Smooth muscle cell (in vitro differentiated cells): Measurements from ENCODE around the gene RNU7-1. TPM values are rescaled to one million over a fixed set of nuclear protein-coding genes. Genes with fewer than 3 reads are reported as not detected.

Experiments
- DNase-seq: peaks from one replicate; lab custom pipeline; 2025; ENCODE audit not compliant: unreplicated experiment; lab: John Stamatoyannopoulos, UW
- H2AFZ ChIP-seq: fragments of 200-600 bp; sonication (generic); 2 replicates; pipeline ENCODE4 v1.6.0; 2016; ENCODE audit warnings: antibody characterized with exemption, low read depth, mild to moderate bottlenecking
- H3F3A ChIP-seq: fragments of 200-600 bp; sonication (generic); 2 replicates; pipeline ENCODE4 v1.6.0; 2017; ENCODE audit warnings: antibody characterized with exemption, low read depth
- H3K27ac ChIP-seq: fragments of 200-600 bp; sonication (generic); 2 replicates; pipeline ENCODE4 v1.5.1; 2016; ENCODE audit warnings: low read depth, mild to moderate bottlenecking
- H3K27me3 ChIP-seq: fragments of 200-600 bp; sonication (generic); 2 replicates; pipeline ENCODE4 v1.6.1; 2016; ENCODE audit warnings: low read depth, mild to moderate bottlenecking
- H3K36me3 ChIP-seq: fragments of 200-600 bp; sonication (generic); 2 replicates; pipeline ENCODE4 v1.5.1; 2016; ENCODE audit warnings: low read depth
- H3K4me1 ChIP-seq: fragments of 200-600 bp; sonication (generic); 2 replicates; pipeline ENCODE4 v1.5.1; 2016; ENCODE audit warnings: low read depth
- H3K4me2 ChIP-seq: fragments of 200-600 bp; sonication (generic); 2 replicates; pipeline ENCODE4 v1.6.0; 2016; ENCODE audit warnings: mild to moderate bottlenecking
- H3K4me3 ChIP-seq: fragments of 200-600 bp; sonication (generic); 2 replicates; pipeline ENCODE4 v1.5.1; 2016; ENCODE audit warnings: mild to moderate bottlenecking
- H3K79me2 ChIP-seq: fragments of 200-600 bp; sonication (generic); 2 replicates; pipeline ENCODE4 v1.6.0; 2016; ENCODE audit warnings: low read depth, mild to moderate bottlenecking
- H3K9ac ChIP-seq: fragments of 200-600 bp; sonication (generic); 2 replicates; pipeline ENCODE4 v1.6.0; 2016; ENCODE audit warnings: low read depth
- H3K9me3 ChIP-seq: fragments of 200-600 bp; sonication (generic); replicated peaks from 2 replicates; pipeline ENCODE4 v1.5.1; 2016; ENCODE audit warnings: low read depth
- H4K20me1 ChIP-seq: fragments of 200-600 bp; sonication (generic); 2 replicates; pipeline ENCODE4 v1.6.0; 2016; ENCODE audit warnings: low read depth
- WGBS: methylation state at CpG from one replicate; pipeline ENCODE4 v1.1.7; 2016; ENCODE audit warnings: low lambda C conversion rate; 5-methylcytosine and 5-hydroxymethylcytosine counted together
- polyA plus RNA-seq: library from polyadenylated mRNA; unstranded; fragments of >200 nt; fragmentation: Nextera tagmentation; extraction: Ambion mirVana; gene quantifications from 2 replicates; pipeline ENCODE4 v1.2.1, GENCODE V29; 2016
- total RNA-seq: library from RNA; depleted of rRNA; stranded (reverse); fragments of >200 nt; gene quantifications from 2 replicates; pipeline ENCODE4 v1.2.3, GENCODE V29; 2014
- TF ChIP-seq, protein P1 (sequence below): fragments of 200-600 bp; sonication (generic); IDR thresholded peaks from 2 replicates; pipeline ENCODE4 v1.5.1; 2017; ENCODE audit warnings: borderline replicate concordance, mild to moderate bottlenecking, antibody characterized with exemption; ENCODE audit not compliant: insufficient read depth, poor library complexity, severe bottlenecking

Gene RNU7-1
- total RNA-seq: not detected in 2 replicates
- not detected in 2 replicates for polyA plus RNA-seq

DNA sequence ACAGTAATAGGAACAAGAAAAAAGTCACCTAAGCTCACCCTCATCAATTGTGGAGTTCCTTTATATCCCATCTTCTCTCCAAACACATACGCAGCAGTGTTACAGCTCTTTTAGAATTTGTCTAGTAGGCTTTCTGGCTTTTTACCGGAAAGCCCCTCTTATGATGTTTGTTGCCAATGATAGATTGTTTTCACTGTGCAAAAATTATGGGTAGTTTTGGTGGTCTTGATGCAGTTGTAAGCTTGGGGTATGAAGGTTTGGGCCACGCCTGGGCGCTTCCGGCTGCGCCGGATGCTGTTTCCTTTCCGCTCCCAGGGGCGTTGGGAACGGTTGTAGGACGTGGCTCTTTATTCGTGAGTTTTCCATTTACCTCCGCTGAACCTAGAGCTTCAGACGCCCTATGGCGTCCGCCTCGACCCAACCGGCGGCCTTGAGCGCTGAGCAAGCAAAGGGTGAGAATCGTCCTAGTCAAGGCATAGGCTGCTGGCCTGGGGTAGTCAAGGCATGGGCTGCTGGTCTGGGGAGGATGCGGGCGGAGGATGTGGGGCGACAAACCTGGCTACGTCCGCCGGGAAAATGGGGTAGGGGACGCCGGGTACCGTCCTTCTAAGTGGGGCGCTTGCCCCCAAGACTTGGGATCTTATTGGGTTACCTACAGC, at the start of gene RNU7-1, which contains the start of gene C12orf57:
RNU7-1 (plus strand) TSS at position 95 of the 659 bp plus-strand sequence.
C12orf57 (plus strand) TSS at position 301 of the 659 bp plus-strand sequence; CDS start at position 401, 100 bp downstream.
- Histone ChIP-seq H3K79me2 (no peaks in the 10 kb centered on the region), H3K9ac (peak within 1 kb of the TSS; percentile 92), H3K36me3 (no peaks in the 10 kb centered on the region), H3K27ac (peak within 1 kb of the TSS; percentile 98), H3K27me3 (no peaks in the 10 kb centered on the region), H2AFZ (no peak within 1 kb of the TSS), H3K9me3 (no peaks in the 10 kb centered on the region), H3K4me3 (peak within 1 kb of the TSS; percentile 60), H3F3A (peaks cover 14% of the 10 kb centered on the region), H3K4me1 (peaks cover 10% of the 10 kb centered on the region), H3K4me2 (peak within 1 kb of the TSS; percentile 87), H4K20me1 (peaks cover 6% of the 10 kb centered on the region)
- no peak for DNase-seq
- TF ChIP-seq, protein P1, sequence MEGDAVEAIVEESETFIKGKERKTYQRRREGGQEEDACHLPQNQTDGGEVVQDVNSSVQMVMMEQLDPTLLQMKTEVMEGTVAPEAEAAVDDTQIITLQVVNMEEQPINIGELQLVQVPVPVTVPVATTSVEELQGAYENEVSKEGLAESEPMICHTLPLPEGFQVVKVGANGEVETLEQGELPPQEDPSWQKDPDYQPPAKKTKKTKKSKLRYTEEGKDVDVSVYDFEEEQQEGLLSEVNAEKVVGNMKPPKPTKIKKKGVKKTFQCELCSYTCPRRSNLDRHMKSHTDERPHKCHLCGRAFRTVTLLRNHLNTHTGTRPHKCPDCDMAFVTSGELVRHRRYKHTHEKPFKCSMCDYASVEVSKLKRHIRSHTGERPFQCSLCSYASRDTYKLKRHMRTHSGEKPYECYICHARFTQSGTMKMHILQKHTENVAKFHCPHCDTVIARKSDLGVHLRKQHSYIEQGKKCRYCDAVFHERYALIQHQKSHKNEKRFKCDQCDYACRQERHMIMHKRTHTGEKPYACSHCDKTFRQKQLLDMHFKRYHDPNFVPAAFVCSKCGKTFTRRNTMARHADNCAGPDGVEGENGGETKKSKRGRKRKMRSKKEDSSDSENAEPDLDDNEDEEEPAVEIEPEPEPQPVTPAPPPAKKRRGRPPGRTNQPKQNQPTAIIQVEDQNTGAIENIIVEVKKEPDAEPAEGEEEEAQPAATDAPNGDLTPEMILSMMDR: no peak
- WGBS: under 1% methylated on average over 30 of the region's 31 CpGs

DNA sequence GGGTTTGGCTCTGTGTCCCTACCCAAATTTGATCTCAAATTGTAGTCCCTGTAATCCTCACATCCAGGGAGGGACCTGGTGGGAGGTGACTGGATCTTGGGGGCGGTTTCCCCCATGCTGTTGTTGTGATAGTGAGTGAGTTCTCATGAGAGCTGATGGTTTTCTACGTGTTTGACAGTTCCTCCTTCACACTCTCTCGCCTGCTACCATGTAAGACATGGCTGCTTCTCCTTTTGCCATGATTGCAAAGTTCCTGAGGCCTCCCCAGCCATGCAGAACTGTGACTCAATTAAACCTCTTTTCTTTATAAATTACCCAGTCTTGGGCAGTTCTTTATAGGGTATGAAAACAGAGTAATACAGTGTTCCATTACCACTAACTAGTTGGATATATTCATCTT, 49.3 kb upstream of the RNU7-1 start:
- peaks cover 11% of the 10 kb centered on the region for H3K4me1 ChIP-seq
- H3K9me3 ChIP-seq: no peaks in the 10 kb centered on the region
- no peak overlapping the region for H3K27ac ChIP-seq
- H2AFZ ChIP-seq: no peak overlapping the region
- no peak overlapping the region for H3K9ac ChIP-seq
- H3K79me2 ChIP-seq: no peaks in the 10 kb centered on the region
- H3F3A ChIP-seq: no peaks in the 10 kb centered on the region
- TF ChIP-seq, protein P1: no peak
- H3K4me2 ChIP-seq: no peak overlapping the region
- H3K4me3 ChIP-seq: no peak overlapping the region
- no peak for DNase-seq
- no peaks in the 10 kb centered on the region for H4K20me1 ChIP-seq
- H3K27me3 ChIP-seq: no peaks in the 10 kb centered on the region
- 88% methylated on average over 3 of the region's 3 CpGs for WGBS
- no peaks in the 10 kb centered on the region for H3K36me3 ChIP-seq

DNA sequence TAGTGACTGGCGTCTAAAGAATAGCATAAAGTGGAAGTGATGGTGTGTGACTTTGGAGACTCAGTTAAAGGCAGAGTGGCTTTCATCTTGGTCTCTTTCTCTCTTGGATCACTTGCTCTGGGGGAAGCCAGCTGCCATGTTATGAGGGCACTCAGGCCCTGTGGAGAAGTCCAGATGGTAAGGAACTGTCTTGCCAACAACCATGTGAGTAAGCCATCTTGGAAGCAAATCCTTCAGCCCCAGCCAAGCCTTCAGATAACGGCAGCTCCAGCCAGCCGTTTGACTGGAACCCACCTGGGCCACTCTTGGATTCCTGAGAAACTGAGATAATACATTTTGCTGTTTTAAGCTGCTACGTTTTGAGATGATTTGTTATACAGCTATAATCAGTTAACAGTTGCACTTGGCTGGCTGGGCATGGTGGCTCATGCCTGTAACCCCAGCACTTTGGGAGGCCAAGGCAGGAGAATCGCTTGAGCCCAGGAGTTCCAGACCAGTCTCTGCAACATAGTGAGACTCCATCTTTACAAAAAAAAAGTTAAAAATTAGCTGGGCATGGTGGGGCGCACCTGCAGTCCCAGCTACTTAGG, 46.7 kb upstream of the RNU7-1 start:
- Histone ChIP-seq H3K4me2 (no peak overlapping the region), H3K4me3 (no peak overlapping the region), H3K9ac (no peak overlapping the region), H3F3A (no peaks in the 10 kb centered on the region), H2AFZ (no peak overlapping the region), H3K36me3 (no peaks in the 10 kb centered on the region), H3K79me2 (no peaks in the 10 kb centered on the region), H3K4me1 (no peaks in the 10 kb centered on the region), H3K27ac (no peak overlapping the region), H4K20me1 (no peaks in the 10 kb centered on the region), H3K27me3 (no peaks in the 10 kb centered on the region), H3K9me3 (no peaks in the 10 kb centered on the region)
- no peak for DNase-seq
- 93% methylated on average over 6 of the region's 6 CpGs for WGBS
- TF ChIP-seq, protein P1: no peak
